HG03060 (cell line): Measurements from ENCODE around the gene PLA2G2D.

Experiments used
- ATAC-seq: cut with Tn5 transposase; IDR thresholded peaks from one replicate; pipeline ENCODE4 v1.9.1; 2021; ENCODE audit warnings: low read depth, moderate number of reproducible peaks; ENCODE audit not compliant: unreplicated experiment

Gene PLA2G2D

GRCh38 chr1:20120796-20121195 lies 1.5 kb upstream of the PLA2G2D start:
- ATAC-seq = no peak

DNA sequence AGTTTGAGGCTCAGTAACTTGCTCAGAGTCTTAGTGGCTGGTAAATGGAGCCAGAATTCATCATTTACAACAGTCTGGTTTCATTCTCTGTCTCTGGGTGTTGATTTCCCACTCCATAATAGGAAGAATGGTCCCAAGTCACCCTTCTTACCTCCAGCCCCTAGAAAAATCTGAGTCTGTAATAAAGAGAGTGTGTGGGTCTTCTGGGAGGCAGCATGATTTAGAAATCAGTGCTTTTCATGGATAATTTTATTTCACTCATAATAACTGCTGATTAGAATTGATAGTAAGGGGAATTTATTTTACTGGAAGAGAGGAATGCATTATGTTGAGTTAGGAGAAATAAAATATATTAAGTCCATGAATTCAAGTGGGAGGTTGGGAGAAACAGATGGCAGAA lies 2.1 kb downstream of the PLA2G2D start:
- no peak for ATAC-seq

- ATAC-seq = no peak
Observed at GRCh38 chr1:20115916-20116315, 3.4 kb downstream of the PLA2G2D start.

DNA sequence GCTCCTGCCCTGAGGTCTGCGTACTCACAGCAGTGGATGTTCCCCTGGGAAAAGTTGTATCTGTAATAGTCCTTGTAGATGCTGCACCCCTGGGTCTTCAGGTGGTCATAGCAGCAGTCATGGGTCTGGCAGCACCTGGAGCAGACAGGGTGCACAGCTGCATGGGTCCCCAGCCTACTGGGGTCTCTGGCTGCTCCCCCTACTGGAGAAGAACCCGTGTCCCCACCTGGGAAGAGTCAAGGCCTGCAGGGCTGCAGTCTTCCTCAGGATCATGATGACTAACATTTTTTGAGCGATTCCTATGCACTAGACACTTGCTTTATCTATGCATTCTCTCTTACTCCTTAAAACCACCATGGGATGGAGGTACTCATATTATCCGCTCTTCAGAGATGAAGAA lies 3.9 kb downstream of the PLA2G2D start:
- ATAC-seq = no peak

DNA sequence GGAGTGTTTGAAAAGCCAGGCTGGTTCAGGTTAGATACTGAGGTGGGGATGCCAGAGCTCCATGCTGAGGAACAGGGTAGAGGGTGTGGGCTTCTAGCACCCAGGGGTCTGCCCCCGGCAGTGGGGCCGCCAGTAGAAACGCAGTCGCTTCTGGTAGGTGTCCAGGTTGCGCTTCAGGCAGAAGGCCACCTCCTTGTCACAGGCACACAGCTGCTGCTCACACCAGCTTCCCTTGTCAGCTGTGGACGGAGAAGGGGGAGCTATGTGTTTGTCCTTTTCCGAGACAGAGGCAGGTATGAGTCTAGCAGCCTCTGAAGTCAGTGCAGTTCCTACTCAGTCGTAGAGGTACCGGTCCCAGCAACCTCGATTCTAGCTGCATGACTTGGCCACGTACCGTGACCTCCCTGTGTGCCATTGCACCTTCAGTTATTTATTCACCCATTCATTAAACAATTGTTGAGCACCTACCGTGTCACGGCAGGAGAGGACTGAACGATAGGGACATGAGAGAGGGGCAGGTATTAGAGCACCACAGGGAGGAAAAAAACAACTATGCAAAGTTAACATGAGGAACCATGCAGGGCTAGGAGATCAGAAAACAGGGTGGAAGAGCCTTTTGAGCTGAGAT lies 5.2 kb downstream of the PLA2G2D start:
- no peak for ATAC-seq

DNA sequence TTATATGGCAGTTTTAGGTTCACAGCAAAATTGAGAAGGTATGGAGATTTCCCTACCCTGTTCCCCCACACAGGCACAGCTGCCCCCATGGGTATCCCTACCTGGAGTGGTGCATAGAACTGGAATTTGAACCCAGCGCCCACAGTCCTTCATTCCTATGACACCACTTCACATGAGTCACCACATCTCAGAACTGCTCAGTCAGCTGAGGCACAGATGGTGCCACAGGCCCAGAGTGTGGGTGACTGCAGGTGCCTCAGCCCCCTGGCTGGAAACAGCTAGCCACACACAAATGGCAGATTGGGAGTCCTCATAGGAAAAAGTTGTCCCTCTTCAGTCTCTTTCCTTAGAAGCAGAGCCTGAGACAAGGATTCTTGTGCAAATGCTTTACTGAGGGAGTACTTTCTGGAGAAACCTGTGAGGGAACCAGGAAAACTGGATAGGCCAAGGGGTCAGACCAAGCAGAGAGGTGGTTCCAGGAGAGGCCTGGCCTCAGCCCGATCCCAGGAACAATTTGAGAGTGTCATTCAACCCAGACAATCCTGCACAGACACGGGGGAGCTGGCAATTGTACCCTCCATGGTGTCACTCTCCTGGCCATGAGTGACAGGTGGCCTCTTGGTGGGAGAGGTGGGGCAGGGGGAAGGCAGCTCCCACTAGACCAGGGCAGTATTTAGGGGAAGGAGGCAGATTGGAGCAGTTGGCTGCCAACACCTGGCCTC lies 6.9 kb downstream of the PLA2G2D start:
- no peak for ATAC-seq

GRCh38 chr1:20111452-20111851 lies 7.9 kb downstream of the PLA2G2D start:
- ATAC-seq = no peak

GRCh38 chr1:20110679-20111078 lies 8.7 kb downstream of the PLA2G2D start:
- ATAC-seq = no peak

DNA sequence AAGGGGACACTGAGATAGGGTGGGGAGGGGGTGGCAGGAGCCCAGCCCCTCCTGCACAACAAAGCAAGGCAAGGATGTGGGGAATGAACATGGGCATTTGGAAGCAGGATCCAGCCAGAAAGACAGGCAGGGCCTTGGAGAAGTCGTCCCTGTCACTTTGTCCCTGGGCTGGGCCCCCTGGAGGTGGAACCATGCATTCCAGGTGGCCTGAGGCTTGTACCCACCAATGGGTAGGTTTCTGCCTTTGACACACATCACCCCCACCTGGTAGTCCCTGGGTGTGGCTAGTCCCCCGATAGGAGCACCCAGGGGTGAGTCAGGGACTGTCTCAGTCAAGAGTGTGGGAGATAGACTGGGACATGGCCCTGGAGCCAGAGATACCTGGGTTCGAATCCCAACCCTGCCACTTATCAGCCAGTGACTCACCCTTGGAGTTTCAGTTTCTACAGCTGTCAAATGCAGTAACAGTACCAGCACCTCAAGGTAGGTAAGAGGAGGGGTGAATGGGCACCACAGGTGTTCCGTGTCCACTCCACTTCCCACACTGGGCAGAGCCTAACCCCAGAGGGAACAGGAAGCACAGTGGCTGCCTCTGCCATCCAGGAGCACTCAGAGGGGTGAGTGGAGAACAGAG lies 10.0 kb downstream of the PLA2G2D start:
- no peak for ATAC-seq

GRCh38 chr1:20108366-20109123 lies 10.8 kb downstream of the PLA2G2D start:
- ATAC-seq = no peak

DNA sequence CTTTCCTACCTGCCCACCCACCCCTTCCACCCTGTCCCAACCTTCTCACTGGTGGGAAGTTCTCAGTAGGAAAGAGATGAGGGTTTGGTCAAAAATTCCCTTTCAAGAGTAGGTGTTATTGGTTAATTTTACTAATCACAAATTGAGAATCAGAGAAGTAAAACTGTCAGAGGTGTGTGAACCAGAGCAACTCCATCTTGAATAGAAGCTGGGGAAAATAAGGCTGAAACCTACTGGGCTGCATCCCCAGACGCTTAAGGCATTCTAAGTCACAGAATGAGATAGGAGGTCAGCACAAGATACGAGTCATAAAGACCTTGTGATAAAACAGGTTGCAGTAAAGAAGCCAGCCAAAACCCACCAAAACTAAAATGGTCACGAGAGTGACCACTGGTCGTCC lies 11.5 kb downstream of the PLA2G2D start:
- no peak for ATAC-seq

DNA sequence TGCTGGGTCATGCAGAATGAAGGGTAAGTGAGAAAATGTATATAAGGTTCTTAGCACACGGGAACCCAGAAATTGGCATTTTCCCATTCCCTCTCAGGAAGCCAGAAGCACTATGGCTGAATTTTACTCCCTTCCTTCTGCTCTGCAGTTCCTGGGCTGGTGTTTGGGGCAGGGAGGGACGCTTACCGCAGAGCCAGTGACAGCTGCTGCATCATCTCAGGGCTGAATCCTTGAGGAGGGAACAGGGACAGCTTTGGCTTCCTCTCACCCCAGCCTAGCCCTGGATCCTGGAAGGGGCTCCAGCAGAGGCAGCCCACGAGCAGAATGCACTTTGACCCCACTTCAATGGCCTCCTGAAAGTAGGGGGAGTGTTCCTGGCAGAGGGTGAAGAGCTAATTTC lies 12.0 kb downstream of the PLA2G2D start:
- ATAC-seq = no peak

GRCh38 chr1:20105856-20106255 lies 13.5 kb downstream of the PLA2G2D start:
- no peak for ATAC-seq

- ATAC-seq = no peak
Observed at GRCh38 chr1:20102875-20103274, 16.5 kb downstream of the PLA2G2D start.

DNA sequence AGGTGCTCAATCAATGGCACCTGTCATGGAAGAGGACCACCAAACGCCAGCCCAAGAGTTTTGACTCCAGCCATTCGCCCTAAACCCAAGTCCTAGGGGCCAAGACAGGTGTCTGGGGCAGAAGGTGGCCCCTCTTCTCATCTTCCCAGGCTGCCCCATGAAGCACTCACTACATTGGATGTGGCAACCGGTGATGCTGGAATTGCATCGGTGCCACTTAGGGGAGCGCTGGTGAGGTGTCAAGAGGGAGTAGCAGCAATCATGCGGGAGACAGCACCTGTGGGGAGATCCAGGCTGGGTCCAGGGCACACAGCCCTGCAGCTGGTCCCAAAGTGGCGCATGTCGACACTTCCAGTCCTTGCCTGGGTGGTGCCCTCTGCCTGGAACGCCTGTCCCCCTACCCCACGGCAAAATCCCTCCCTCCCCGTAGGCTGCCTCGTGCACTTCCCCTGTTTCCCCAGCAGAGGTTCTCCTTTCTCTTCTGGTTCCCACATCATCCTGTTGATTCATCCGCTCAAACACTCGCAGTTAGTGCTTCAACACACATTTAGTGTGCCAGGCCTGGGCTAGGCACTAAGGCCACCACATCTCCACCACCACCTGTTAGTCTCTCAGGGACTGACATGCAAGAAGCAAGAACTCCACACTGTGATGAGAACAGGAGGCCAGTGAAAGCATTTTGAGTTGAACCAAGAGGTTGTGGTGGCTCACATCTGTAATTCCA lies 18.5 kb downstream of the PLA2G2D start:
- no peak for ATAC-seq

GRCh38 chr1:20099533-20099932 lies 19.8 kb downstream of the PLA2G2D start:
- ATAC-seq = no peak

DNA sequence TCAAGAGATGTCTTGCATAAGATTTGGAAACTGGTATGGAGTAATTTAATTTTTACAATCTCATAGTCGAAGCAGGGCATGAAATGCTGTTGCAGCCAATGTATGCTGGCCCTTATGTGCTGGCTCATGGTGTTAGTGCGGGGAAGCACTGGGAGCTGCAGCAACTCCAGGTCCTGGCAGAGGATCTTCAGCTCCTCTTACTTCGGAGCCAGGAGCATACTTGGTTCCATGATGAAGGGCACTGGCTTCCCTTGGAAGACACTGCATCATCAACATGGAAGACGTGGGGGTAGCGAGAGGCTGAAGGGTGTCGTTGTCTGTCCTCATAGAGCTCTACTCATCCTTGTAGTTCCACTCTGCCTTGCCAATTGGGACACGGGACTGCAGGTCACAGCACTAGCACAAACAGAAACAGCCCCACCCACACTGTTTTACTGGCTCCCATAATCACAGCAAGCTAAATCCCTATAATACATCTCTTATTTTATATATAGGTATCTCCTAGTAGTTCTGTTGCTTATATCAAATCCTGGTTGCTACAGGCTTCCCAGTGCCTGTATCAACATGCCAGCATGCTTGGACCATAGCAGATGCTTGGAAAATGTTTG lies 22.4 kb downstream of the PLA2G2D start:
- no peak for ATAC-seq

DNA sequence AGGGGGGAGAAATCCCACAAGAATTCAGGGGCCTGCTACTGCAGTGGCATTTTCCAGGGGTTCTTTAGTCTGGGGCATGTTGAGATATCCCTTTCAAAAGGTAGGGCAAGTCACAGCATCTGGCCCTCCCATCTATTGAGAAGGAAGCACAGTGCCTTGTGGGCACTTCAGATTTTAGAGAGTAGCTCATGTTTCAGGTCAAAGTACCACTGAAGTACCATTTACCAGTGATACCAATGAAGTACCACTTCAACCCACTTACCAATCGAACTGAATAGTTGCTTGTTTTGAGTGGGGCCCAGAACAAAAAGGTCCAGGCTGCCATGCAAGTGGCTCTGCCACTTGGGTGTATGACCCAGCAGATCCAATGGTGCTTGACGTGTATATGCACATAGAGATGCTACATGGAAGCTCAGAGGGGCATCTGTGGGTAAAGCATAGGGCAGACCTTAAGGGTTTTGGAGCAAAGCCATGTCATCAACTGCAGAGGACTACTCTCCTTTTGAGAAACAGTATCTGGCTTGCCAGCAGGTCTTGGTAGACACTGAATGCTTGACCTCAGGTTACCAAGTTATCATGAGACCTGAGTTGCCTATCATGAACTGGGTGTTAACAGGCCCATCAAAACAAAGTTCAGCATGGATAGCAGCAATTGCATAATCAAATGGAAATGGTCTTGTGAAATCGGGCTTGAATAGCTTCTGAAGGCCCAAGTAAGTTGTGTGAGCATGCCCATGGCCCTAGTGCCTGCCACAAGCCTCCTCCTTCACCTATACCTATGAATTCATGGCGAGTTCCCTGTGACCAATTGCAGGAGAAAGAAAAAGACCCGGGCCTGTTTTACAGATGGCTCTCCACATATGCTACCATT lies 23.5 kb downstream of the PLA2G2D start:
- ATAC-seq = no peak

DNA sequence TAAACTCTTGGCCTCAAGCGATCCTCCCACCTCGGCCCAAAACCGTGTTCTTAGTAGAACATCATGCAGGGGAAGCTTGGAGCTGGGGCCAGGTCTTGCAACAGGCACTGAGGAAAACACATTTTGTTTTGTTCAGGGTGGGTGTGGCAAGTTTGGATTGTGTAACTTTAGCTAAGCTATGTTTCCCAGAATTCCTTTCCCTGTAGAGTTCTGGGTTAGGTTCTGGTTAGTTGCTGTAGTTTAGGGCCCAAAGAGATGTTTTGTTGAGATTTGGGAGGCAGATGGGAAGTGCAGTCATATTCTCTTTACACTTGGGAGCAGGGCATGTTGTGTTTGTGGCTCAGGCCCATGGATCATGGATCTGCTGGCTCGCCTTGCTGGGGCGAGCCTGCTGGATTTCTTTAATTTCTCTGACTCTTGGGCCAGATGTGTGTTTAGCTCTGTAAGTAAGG lies 25.4 kb downstream of the PLA2G2D start:
- ATAC-seq = no peak
